HepG2 (cell line): ENCODE measurements around the gene OPRD1. TPM values are rescaled to one million over a fixed set of nuclear protein-coding genes. Genes with fewer than 3 reads are reported as not detected.

Experiments
- ATF1 ChIP-seq: IDR thresholded peaks from 2 replicates; pipeline ENCODE4 v1.6.1; 2016; ENCODE audit warnings: mild to moderate bottlenecking, control low read depth
- BCL3 ChIP-seq: sonication (generic); formaldehyde crosslinking; IDR thresholded peaks from 2 replicates; pipeline ENCODE4 v1.5.1; 2020; ENCODE audit warnings: mild to moderate bottlenecking, missing genetic modification reagents, moderate library complexity
- CENPX ChIP-seq: sonication (generic); formaldehyde crosslinking; IDR thresholded peaks from 2 replicates; pipeline ENCODE4 v1.9.0; 2021; ENCODE audit warnings: mild to moderate bottlenecking, missing genetic modification reagents, moderate library complexity
- CREB3 ChIP-seq: sonication (generic); formaldehyde crosslinking; IDR thresholded peaks from 2 replicates; pipeline ENCODE4 v1.5.0; 2020; ENCODE audit warnings: missing genetic modification reagents
- FOXJ3 ChIP-seq: sonication (generic); formaldehyde crosslinking; IDR thresholded peaks from 2 replicates; pipeline ENCODE4 v1.4.0; 2020; ENCODE audit warnings: missing genetic modification reagents, mild to moderate bottlenecking, borderline replicate concordance
- GPBP1L1 ChIP-seq: sonication (generic); formaldehyde crosslinking; IDR thresholded peaks from 2 replicates; pipeline ENCODE4 v1.5.0; 2020; ENCODE audit warnings: mild to moderate bottlenecking, missing genetic modification reagents
- KDM1A ChIP-seq: IDR thresholded peaks from 2 replicates; pipeline ENCODE4 v1.6.1; 2016; ENCODE audit warnings: missing compliant biosample characterization
- NBN ChIP-seq: fragments of 450-650 bp; conservative IDR thresholded peaks from 2 replicates; pipeline ENCODE4 v1.6.1; 2017
- NFKBIZ ChIP-seq: IDR thresholded peaks from 2 replicates; pipeline ENCODE4 v1.6.1; 2018; ENCODE audit warnings: missing genetic modification reagents, missing compliant biosample characterization
- NONO ChIP-seq, 2 experiments: fragments of 450-650 bp in 1 of 2; sonication (generic) in 1 of 2; formaldehyde crosslinking in 1 of 2; IDR thresholded peaks in 1 of 2; conservative IDR thresholded peaks in 1 of 2; 2 replicates each; pipeline versions ENCODE4 v1.6.1 to v1.8.0; 2017 to 2022; ENCODE audit warnings: mild to moderate bottlenecking in 1 of 2, missing genetic modification reagents in 1 of 2, moderate library complexity in 1 of 2
- NR3C1 ChIP-seq: sonication (generic); formaldehyde crosslinking; IDR thresholded peaks from 2 replicates; pipeline ENCODE4 v1.4.0; 2020; ENCODE audit warnings: missing genetic modification reagents
- PCBP2 ChIP-seq: fragments of 200-400 bp; formaldehyde crosslinking; optimal IDR thresholded peaks from 2 replicates; pipeline ENCODE3; 2018; ENCODE audit warnings: low read length, low read depth; ENCODE audit not compliant: poor library complexity, severe bottlenecking
- PRDM10 ChIP-seq: sonication (generic); formaldehyde crosslinking; IDR thresholded peaks from 2 replicates; pipeline ENCODE4 v1.4.0; 2020; ENCODE audit warnings: low read depth, missing genetic modification reagents
- RFX3 ChIP-seq: IDR thresholded peaks from 2 replicates; pipeline ENCODE4 v1.6.1; 2016; ENCODE audit warnings: missing biosample characterization, missing genetic modification reagents
- TARDBP ChIP-seq: sonication (generic); formaldehyde crosslinking; IDR thresholded peaks from 2 replicates; pipeline ENCODE4 v1.8.0; 2022; ENCODE audit warnings: mild to moderate bottlenecking, missing genetic modification reagents
- XBP1 ChIP-seq: sonication (generic); formaldehyde crosslinking; IDR thresholded peaks from 2 replicates; pipeline ENCODE4 v1.5.0; 2020; ENCODE audit warnings: missing genetic modification reagents
- ZNF224 ChIP-seq: sonication (generic); formaldehyde crosslinking; IDR thresholded peaks from 2 replicates; pipeline ENCODE4 v1.5.0; 2020; ENCODE audit warnings: mild to moderate bottlenecking, missing genetic modification reagents
- ZNF282 ChIP-seq: fragments of 450-650 bp; IDR thresholded peaks from 2 replicates; pipeline ENCODE4 v1.6.1; 2018; ENCODE audit not compliant: partially characterized antibody
- ZNF3 ChIP-seq: IDR thresholded peaks from 2 replicates; pipeline ENCODE4 v1.7.0; 2017; ENCODE audit warnings: inconsistent platforms
- ZNF501 ChIP-seq: sonication (generic); formaldehyde crosslinking; IDR thresholded peaks from 2 replicates; pipeline ENCODE4 v1.5.1; 2020; ENCODE audit warnings: mild to moderate bottlenecking, moderate library complexity, missing genetic modification reagents
- ZNF574 ChIP-seq: sonication (generic); formaldehyde crosslinking; IDR thresholded peaks from 2 replicates; pipeline ENCODE4 v1.4.0; 2020; ENCODE audit warnings: missing genetic modification reagents
- polyA plus RNA-seq, 8 experiments: library from polyadenylated mRNA; depleted of rRNA in 3 of 8; stranded (reverse) in 7 of 8; unstranded in 1 of 8; fragments of >200 nt; fragmentation: Illumina TruSeq in 4 of 8; extraction: Trizol in 4 of 8; gene quantifications; 2 replicates each; pipeline versions ENCODE4 v1.2.1 to v1.2.3, GENCODE V29; 2011 to 2016; ENCODE audit warnings: low read depth in 4 of 8, missing spikeins in 1 of 8, mixed read lengths in 1 of 8; ENCODE audit not compliant: insufficient read depth in 1 of 8
- total RNA-seq, 5 experiments: library from RNA; depleted of rRNA; stranded (reverse); fragments of >200 nt; fragmentation: Illumina TruSeq; extraction: Trizol; gene quantifications; 2 replicates each; pipeline ENCODE4 v1.2.3, GENCODE V29; 2016; ENCODE audit warnings: low read depth in 1 of 5

The OPRD1 gene
- total and polyA plus RNA-seq, 2 of the 13 experiments (the other 11 are each of a cell fraction or from before 2014, with no cell fraction given): 0.02 to 0.03 TPM

GRCh38 chr1:28877132-28877781, 65.3 kb downstream of the OPRD1 start (continued):
- TF ChIP-seq GPBP1L1 (CRISPR knock-in tag) (no peak), ZNF501 (CRISPR knock-in tag) (no peak), TARDBP (no peak), ZNF282 (no peak), NR3C1 (no peak), NFKBIZ (no peak), ZNF574 (no peak; the same call in 1 of the 2 replicates), NONO (IDR thresholded peaks at IDR 0.05) (no peak), NONO (CRISPR knock-in tag; conservative IDR thresholded peaks at IDR 0.05) (no peak), ATF1 (CRISPR knock-in tag) (no peak), FOXJ3 (no peak), BCL3 (CRISPR knock-in tag) (no peak), ZNF224 (no peak), RFX3 (CRISPR knock-in tag) (no peak), XBP1 (CRISPR knock-in tag) (no peak), CREB3 (CRISPR knock-in tag) (no peak), ZNF3 (CRISPR knock-in tag) (no peak), CENPX (no peak), NBN (no peak), KDM1A (CRISPR knock-in tag) (no peak), PCBP2 (no peak), PRDM10 (CRISPR knock-in tag) (no peak)
